Measurements from ENCODE around the gene KCNH4. TPM values are rescaled to one million over a fixed set of nuclear protein-coding genes. Genes with fewer than 3 reads are reported as not detected.

The KCNH4 gene
- total and polyA plus RNA-seq, 9 of the 15 experiments (the other 6 are each of a cell fraction or from before 2014, with no cell fraction given): 0.10 to 1.8 (median 0.50) TPM

DNA sequence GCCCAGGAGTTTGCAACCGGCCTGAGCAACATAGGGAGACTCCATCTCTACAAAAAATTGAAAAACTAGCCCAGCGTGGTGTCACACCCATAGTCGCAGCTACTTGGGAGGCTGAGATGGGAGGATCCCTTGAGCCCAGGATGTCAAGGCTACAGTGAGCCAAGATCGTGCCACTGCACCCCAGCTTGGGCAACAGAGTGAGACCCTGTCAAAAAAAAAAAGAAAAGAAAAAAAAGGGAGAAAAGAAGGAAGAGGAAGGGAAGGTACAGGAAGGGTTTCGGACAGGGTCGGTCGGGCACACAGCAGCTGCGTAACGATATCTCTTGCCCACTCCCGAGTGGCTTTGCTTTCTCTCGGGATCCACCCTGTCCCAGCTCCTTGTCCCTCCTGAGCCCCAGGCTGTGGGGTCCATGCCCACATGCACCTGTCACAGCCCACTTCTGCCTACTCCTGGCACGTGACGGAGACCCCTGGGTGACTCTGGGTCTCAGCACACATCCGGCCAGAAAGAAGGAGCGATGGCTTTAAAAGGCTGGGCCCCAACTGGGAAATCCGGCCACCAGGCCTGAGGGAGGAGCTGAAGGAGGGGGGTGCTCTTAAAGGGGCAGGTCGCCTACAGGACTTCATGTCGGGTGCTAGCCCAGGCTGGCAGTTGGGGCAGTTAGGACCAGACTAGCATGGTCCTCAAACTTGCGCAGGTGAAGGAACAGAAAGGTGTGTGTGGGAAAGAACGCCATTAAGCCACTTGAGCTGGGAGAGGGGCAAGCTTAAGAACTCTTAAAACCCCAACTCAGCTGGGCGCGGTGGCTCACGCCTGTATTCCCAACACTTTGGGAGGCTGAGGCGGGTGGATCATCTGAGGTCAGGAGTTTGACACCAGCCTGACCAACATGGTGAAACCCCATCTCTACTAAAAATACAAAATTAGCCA lies 13.3 kb upstream of the KCNH4 start, which contains the start of gene GHDC (continued):
- no peak for TF ChIP-seq ZBTB8A (IDR thresholded peaks at IDR 0.05; ENCODE audit: partially characterized antibody)
- TF ChIP-seq KHSRP (IDR thresholded peaks at IDR 0.05): no peak
- no peak for TF ChIP-seq SMARCB1 (IDR thresholded peaks at IDR 0.05; ENCODE audit: insufficient read length, low read depth)
- no peak for TF ChIP-seq ZNF431 (CRISPR knock-in tag; IDR thresholded peaks at IDR 0.05)
- TF ChIP-seq, protein P1, sequence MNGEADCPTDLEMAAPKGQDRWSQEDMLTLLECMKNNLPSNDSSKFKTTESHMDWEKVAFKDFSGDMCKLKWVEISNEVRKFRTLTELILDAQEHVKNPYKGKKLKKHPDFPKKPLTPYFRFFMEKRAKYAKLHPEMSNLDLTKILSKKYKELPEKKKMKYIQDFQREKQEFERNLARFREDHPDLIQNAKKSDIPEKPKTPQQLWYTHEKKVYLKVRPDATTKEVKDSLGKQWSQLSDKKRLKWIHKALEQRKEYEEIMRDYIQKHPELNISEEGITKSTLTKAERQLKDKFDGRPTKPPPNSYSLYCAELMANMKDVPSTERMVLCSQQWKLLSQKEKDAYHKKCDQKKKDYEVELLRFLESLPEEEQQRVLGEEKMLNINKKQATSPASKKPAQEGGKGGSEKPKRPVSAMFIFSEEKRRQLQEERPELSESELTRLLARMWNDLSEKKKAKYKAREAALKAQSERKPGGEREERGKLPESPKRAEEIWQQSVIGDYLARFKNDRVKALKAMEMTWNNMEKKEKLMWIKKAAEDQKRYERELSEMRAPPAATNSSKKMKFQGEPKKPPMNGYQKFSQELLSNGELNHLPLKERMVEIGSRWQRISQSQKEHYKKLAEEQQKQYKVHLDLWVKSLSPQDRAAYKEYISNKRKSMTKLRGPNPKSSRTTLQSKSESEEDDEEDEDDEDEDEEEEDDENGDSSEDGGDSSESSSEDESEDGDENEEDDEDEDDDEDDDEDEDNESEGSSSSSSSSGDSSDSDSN (IDR thresholded peaks at IDR 0.05; ENCODE audit: borderline replicate concordance in 1 of 2, low read depth in 2 of 2, low read length in 2 of 2): no peak
- TF ChIP-seq, protein P2, sequence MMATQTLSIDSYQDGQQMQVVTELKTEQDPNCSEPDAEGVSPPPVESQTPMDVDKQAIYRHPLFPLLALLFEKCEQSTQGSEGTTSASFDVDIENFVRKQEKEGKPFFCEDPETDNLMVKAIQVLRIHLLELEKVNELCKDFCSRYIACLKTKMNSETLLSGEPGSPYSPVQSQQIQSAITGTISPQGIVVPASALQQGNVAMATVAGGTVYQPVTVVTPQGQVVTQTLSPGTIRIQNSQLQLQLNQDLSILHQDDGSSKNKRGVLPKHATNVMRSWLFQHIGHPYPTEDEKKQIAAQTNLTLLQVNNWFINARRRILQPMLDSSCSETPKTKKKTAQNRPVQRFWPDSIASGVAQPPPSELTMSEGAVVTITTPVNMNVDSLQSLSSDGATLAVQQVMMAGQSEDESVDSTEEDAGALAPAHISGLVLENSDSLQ (IDR thresholded peaks at IDR 0.05): no peak; the same call in 1 of the 2 replicates
- TF ChIP-seq CEBPB (tag; IDR thresholded peaks at IDR 0.05): no peak
- no peak for TF ChIP-seq NR3C1 (CRISPR knock-in tag; IDR thresholded peaks at IDR 0.05)
- TF ChIP-seq, protein P3, sequence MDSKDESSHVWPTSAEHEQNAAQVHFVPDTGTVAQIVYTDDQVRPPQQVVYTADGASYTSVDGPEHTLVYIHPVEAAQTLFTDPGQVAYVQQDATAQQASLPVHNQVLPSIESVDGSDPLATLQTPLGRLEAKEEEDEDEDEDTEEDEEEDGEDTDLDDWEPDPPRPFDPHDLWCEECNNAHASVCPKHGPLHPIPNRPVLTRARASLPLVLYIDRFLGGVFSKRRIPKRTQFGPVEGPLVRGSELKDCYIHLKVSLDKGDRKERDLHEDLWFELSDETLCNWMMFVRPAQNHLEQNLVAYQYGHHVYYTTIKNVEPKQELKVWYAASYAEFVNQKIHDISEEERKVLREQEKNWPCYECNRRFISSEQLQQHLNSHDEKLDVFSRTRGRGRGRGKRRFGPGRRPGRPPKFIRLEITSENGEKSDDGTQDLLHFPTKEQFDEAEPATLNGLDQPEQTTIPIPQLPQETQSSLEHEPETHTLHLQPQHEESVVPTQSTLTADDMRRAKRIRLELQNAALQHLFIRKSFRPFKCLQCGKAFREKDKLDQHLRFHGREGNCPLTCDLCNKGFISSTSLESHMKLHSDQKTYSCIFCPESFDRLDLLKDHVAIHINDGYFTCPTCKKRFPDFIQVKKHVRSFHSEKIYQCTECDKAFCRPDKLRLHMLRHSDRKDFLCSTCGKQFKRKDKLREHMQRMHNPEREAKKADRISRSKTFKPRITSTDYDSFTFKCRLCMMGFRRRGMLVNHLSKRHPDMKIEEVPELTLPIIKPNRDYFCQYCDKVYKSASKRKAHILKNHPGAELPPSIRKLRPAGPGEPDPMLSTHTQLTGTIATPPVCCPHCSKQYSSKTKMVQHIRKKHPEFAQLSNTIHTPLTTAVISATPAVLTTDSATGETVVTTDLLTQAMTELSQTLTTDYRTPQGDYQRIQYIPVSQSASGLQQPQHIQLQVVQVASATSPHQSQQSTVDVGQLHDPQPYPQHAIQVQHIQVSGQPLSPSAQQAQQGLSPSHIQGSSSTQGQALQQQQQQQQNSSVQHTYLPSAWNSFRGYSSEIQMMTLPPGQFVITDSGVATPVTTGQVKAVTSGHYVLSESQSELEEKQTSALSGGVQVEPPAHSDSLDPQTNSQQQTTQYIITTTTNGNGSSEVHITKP (IDR thresholded peaks at IDR 0.05; ENCODE audit: partially characterized antibody): no peak
- TF ChIP-seq FOXA1 (IDR thresholded peaks at IDR 0.05; ENCODE audit: borderline replicate concordance): no peak
- no peak for TF ChIP-seq ELF4 (CRISPR knock-in tag; IDR thresholded peaks at IDR 0.05)
- TF ChIP-seq, protein P4, sequence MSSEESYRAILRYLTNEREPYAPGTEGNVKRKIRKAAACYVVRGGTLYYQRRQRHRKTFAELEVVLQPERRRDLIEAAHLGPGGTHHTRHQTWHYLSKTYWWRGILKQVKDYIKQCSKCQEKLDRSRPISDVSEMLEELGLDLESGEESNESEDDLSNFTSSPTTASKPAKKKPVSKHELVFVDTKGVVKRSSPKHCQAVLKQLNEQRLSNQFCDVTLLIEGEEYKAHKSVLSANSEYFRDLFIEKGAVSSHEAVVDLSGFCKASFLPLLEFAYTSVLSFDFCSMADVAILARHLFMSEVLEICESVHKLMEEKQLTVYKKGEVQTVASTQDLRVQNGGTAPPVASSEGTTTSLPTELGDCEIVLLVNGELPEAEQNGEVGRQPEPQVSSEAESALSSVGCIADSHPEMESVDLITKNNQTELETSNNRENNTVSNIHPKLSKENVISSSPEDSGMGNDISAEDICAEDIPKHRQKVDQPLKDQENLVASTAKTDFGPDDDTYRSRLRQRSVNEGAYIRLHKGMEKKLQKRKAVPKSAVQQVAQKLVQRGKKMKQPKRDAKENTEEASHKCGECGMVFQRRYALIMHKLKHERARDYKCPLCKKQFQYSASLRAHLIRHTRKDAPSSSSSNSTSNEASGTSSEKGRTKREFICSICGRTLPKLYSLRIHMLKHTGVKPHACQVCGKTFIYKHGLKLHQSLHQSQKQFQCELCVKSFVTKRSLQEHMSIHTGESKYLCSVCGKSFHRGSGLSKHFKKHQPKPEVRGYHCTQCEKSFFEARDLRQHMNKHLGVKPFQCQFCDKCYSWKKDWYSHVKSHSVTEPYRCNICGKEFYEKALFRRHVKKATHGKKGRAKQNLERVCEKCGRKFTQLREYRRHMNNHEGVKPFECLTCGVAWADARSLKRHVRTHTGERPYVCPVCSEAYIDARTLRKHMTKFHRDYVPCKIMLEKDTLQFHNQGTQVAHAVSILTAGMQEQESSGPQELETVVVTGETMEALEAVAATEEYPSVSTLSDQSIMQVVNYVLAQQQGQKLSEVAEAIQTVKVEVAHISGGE (CRISPR knock-in tag; IDR thresholded peaks at IDR 0.05): peak in 1 of 3 experiments; percentile 86; a peak in 2 of 6 replicates
- TF ChIP-seq, protein P5, sequence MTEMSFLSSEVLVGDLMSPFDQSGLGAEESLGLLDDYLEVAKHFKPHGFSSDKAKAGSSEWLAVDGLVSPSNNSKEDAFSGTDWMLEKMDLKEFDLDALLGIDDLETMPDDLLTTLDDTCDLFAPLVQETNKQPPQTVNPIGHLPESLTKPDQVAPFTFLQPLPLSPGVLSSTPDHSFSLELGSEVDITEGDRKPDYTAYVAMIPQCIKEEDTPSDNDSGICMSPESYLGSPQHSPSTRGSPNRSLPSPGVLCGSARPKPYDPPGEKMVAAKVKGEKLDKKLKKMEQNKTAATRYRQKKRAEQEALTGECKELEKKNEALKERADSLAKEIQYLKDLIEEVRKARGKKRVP (CRISPR knock-in tag; IDR thresholded peaks at IDR 0.05): no peak
- TF ChIP-seq ZNF589 (CRISPR knock-in tag; IDR thresholded peaks at IDR 0.05; ENCODE audit: low read depth): no peak

All from K562 (cell line).